DND-41 (cell line): Measurements from ENCODE around the gene TSEN2.

Source experiments
- CTCF ChIP-seq: IDR thresholded peaks from 2 replicates; pipeline ENCODE4 v1.5.1; 2012; ENCODE audit warnings: borderline replicate concordance, low read length, moderate library complexity, mild to moderate bottlenecking; ENCODE audit not compliant: poor library complexity, severe bottlenecking; ENCODE audit errors: extremely low read depth
- EZH2 ChIP-seq: IDR thresholded peaks from 3 replicates; pipeline ENCODE4 v1.6.1; 2012; ENCODE audit warnings: borderline replicate concordance, low read depth, mild to moderate bottlenecking, moderate library complexity, low read length, inconsistent platforms; ENCODE audit not compliant: severe bottlenecking

- TF ChIP-seq CTCF (no peak), EZH2 (no peak)
Measured at GRCh38 chr3:12507591-12508281, 23.5 kb downstream of the TSEN2 start.
